Dermis microvascular lymphatic vessel endothelial cell (primary cell): ENCODE data around the gene ASGR2. TPM values are rescaled to one million over a fixed set of nuclear protein-coding genes. Genes with fewer than 3 reads are reported as not detected.
"Not testable (repeated sequence)": the region's sequence is repeated elsewhere in the genome, so short reads cannot be mapped to it uniquely, and the experiment has no call there.

Source experiments
- DNase-seq, 2 donors: peaks; one replicate each; pipeline versions ENCODE4 v3.0.0 to v3.0.0-alpha.2; 2010; ENCODE audit warnings: low read depth in 2 of 2
- total RNA-seq: library from RNA; depleted of rRNA; stranded (reverse); fragments of >200 nt; gene quantifications from 2 replicates; pipeline ENCODE4 v1.2.1, GENCODE V29; 2014

Gene ASGR2, protein sequence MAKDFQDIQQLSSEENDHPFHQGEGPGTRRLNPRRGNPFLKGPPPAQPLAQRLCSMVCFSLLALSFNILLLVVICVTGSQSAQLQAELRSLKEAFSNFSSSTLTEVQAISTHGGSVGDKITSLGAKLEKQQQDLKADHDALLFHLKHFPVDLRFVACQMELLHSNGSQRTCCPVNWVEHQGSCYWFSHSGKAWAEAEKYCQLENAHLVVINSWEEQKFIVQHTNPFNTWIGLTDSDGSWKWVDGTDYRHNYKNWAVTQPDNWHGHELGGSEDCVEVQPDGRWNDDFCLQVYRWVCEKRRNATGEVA
- total RNA-seq: under 0.01 TPM in 1 of 2 replicates, not detected in the other

DNA sequence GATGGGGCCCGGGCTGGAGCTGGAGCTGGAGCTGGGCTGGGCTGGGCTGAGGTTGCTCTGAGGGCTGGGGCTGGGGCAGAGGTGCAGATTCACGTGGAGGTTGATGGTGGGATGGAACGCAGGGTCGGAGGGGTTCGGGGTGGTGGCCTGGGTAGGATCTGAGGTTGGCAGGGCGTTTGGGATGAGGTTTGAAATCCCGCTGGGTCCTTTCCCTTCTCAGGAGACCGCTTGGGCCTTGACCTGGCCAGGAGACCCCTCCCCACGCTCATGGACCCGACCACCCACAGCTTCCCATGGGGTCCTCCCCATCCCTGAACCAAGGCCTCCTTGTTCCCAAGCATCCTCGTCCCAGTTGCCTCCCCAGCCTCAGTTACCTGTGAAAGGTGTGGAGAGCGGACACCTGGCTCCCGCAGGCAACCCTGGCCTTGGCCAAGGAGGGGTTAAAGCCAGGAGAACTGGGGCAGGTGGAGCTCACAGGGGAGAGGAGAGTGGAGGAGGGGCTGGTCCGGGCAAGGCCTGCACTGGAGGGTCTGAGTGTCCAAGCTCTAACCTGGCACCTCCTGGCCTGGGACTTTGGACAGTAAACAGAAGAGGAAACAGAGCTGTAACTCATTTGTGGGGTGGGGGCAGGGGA lies at the start of gene ASGR2:
Gene ASGR2 (minus strand): TSS at position 582 of the 634 bp plus-strand sequence. CDS start 582 bp downstream, outside the sequence.
- no peak for DNase-seq

DNA sequence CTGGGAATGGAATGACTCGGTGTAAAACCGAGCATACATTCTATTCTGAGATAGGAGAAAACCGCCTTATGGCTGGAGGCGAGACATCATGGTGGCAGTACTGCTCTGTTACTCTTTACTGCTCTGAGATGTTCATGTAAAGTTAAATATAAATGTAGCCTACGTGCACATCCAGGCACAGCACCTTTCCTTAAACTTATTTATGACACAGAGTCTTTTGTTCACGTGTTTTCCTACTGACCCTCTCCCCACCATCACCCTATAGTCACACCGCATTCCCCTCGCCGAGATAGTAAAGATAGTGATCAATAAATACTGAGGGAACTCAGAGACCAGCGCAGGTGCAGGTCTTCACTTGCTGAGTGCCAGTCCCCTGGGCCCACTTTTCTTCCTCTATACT lies 44.9 kb upstream of the ASGR2 start:
- DNase-seq: not testable (repeated sequence)

DNA sequence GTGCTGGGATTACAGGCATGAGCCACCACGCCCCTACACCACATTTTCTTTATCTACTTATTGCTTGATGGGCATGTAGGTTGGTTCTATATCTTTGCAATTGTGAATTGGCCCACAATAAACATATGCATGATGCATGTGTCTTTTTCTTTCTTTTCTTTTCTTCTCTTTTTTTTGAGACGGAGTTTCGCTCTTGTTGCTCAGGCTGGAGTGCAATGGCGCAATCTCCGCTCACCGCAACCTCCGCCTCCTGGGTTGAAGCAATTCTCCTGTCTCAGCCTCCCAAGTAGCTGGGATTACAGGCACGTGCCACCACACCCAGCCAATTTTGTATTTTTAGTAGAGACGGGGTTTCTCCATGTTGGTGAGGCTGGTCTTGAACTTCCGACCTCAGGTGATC lies 43.8 kb upstream of the ASGR2 start:
- DNase-seq: not testable (repeated sequence)

DNA sequence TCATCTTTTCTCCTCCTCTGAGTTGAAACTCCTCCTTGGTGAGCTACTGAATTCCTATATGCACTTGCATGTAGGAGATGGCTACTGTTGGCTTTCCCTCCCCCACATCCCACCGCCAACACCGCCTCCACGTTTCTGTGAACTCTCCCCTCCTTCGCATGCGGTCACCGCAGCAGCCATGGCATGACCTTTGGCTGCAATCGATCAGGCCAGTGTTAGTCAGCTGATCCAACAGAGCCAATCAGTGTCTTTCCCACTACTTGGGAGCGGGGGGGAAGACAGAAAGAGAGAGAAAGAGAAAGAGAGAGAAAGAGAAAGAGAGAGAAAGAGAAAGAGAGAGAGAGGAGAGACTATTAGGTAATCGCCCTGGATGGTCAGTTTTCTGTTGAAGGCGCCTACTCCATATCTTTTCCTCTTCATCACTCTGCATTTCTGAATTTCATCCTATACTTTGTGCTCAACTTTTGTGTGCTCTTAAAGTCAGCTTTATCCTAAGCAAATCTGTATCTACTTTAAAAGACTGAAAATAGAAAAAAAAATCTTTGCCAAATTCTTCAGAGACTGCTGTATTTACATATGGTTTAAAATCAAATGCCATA lies 41.8 kb upstream of the ASGR2 start:
- no peak for DNase-seq

DNA sequence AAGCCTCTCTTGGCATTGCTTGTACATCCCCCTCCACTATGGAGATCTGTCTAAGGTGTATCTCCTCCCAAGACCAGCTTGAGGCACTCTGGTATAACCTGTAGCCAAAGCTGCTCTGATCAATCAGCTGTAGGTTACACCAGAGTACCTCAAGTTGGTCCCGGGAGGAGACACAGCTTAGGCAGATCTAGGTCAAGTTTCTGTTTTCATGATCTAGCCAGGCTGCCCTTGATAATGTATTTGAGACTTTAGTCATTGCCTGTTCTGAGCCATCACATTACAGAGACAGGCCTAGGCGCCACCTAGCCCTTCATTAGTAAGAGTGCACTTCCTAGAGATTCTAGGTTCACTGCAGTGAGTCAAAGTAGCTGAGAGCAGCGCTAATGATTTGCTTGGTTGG lies 33.1 kb upstream of the ASGR2 start:
- DNase-seq: no peak

DNA sequence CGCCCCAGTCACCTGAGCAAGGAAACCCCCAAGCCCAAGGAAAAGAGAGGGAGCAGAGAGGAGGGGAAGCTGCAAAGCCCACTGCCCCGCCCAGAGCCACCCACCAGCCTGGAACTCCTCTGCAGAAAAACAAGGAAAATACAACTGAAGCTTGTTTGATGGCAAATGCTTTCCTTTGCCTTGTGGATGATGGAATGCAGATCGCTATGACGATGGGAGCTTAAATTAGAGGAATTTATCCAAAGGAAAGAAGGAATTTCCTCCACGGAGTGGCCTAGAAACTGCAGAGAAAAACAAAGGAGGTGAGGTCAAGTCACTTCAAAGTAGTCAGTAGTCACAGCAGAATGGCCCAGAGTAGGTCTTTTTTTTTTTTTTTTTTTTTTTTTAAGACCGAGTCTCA lies 31.5 kb upstream of the ASGR2 start:
- no peak for DNase-seq

DNA sequence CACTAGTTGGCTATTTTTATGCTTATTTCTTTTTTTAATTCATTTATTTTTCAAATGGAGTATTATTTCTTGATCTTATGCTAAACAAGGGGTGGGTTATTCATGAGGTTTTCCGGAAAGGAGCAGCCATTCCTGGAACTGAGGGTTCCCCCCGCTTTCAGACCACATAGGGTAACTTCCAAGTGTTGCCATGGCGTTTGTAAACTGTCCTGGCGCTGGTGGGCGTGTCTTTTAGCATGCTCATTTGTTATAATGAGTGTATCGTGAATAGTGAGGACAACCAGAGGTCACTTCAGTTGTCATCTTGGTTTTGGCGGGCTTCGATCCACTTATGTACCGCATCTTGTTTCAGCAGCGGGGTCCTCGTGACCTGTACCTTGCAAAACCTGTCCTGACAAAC lies 29.6 kb upstream of the ASGR2 start:
- no peak for DNase-seq

DNA sequence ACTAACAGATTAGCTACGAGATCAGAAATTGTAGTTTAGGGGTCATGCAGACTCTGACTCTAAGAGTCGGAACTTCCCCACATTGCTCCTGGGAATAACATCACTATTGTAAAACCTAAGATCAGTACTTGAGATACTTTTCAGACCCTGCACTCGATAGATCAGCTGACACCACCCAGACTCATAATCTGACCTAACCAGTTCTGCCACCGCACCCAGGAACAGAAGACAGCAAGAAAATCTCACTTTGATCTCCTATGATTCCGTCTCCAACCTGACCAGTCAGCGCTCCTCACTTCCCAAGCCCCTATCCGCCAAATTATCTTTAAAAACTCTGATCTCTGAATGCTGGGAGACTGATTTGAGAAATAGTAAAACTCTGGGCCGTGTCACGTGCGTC lies 27.2 kb upstream of the ASGR2 start:
- DNase-seq: no peak

DNA sequence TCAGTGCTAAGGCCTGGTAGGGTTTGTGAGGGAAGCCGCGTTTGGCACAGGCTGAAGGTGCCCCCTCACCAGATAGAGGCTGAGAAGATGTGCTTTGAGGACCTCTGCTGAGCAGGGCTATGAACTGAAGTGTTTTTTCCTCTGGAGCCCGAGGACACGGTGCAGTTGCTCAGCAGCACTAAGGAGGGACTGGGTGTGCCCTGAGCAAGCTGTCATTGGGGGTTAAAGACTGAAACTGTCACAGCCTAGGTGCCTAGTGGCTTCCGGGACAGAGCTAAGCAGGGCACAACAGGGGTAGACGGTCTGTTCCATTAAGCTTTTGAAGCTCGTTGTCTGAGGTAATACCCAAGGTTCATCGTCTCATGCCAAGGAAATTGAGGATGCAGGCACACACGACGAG lies 24.8 kb upstream of the ASGR2 start:
- no peak for DNase-seq

DNA sequence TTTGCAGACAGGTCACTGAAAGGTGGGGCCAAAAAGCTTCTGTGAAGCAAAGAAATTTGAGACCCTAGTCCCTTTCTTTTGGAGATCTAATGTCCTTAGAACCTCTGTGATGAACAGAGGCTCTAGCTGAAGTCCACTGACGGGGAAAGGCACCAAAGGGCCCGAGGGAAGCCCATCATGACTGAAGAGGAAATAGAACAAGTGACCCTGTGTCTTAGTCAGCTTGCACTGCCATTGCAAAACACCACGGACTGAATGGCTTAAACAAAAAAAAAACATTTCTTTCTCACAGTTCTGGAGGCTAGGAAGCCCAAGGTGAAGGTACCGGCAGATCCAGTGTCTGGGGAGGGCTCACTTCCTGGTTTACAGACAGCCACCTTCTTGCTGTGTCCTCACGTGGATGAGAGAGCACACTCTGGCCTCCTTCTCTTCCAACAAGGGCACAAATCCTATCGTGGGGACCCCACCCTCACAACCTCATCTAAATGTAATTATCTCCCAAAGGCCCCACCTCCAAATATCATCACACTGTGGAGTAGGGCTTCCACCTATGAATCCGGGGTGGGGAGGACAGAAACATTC lies 24.3 kb upstream of the ASGR2 start:
- no peak for DNase-seq

DNA sequence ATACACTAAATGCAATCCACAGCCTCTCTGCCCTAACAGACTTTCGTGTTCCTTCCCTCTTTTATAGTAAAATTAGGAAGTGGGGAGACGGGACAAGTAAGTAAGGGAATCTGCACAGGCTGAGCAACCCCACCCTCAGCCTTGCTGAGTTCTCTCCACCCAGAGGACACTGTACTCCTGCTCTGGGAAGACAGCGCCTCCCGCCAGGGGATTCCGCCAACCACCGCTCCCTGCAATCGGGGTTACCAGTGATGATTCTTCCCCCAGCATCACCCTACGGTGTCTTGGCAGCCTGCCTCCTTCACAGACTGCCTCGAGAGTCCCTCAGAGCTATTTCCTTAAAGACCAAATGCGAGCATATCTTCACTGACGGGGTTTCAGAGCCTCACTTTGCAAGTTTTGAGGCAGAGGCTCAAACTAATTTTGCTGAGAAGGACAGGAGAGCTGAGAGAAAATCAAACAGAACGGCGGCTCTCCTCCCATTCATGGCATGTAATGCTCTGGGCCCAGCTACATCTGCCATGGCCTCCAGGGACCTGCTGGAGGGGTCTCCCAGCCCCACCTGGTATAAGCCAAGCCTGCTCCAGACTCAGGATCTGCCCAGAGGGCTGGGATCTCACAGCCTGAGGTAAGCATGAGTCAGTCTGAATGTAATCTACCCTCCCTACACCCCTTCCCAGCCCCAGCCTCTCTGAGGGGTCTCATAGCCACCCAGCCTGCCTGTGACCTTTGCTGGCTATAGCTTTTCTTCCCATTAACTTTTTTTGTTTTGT lies 22.7 kb upstream of the ASGR2 start:
- DNase-seq: no peak

DNA sequence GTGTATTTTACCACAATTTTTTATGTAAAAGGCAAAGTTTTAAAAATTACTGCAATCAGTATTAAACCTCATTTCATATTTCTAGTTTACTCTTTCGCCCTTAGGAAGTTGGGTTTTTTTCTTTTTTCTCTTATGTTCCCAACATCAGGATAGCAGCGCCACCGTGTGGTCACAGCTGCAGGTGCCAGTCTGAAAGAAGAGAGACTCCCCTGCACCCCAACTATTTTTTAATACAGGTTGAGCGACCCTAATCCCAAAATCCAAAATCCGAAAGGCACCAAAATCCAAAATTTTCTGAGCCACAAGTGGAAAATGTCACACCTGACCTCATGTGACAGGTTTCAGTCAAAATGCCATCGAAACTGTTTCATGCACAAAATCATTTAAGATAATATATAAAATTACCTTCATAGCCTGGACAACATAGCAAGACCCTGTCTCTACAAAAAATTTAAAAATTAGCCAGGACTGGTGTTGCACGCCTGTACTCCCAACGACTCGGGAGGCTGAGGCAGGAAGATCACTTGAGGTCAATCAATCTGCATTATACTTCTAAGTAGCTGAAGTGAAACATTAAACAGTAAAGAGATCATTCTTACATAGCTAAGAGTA lies 21.8 kb upstream of the ASGR2 start:
- DNase-seq: peak; percentile 61 to 73

DNA sequence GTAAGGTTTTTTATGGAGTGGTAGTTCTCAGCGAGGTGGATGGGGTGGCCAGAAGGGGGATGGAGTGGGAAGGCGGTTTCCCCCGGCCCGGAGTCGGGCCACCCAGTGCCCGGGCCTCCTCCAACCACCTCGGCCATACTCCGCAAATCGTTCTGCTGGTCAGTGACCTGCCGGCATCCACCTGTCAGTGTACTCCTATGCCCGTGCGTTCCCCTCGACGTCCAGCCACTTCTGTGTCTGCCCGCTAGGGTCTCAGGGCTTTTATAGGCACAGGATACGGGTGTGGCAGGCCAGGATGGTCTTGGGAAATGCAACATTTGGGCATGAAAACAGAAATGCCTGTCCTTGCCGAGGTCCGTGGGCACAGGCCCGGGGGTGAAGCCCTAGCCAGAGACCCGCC lies 19.3 kb upstream of the ASGR2 start:
- no peak for DNase-seq

DNA sequence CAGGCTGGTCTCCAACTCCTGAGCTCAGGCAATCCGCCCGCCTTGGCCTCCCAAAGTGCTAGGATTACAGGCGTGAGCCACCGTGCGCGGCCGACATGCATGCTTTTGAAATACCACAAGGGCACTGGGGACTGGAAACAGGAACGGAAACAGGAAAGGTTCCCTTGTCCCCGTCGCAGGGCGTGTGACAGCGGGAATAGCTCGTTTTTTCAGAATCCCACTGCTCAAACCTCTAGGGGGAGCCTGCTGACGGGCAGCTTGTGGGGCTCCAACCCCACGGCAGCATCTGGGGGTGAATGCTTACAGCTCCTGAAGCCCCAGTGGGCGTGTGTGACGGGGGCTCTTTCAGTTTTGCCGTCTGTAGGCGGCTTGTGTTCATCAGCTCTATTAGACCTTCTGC lies 18.8 kb upstream of the ASGR2 start:
- DNase-seq: peak; percentile 53 to 80

DNA sequence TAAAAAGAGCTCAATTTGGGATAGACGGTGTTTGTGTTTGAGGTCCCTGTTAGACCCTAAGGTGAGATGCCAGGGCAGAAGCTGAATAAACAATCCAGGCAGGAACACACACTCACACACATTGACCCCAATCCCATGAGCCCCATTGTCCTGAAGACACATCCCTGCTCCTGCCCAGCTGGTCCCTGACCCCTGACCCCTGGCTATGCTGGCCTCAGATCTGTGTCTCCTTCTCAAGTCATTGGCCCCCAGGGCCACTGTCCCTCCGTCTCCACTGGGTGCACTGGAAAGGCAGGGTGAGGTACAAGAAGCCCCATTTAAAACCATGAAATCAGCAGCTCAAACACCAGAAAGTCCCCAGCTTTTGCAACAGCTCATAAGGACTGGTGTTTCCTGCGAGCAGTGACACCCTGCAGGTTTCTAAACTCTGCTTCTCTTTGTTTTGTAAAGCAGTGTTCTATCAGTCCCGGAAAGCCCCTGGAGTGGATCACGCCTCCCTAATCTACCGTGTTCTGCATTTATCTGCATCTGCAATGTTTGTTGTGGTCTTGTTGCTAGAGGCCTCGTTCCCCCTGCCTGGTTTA lies 18.0 kb upstream of the ASGR2 start:
- DNase-seq: peak; percentile 90 to 96

DNA sequence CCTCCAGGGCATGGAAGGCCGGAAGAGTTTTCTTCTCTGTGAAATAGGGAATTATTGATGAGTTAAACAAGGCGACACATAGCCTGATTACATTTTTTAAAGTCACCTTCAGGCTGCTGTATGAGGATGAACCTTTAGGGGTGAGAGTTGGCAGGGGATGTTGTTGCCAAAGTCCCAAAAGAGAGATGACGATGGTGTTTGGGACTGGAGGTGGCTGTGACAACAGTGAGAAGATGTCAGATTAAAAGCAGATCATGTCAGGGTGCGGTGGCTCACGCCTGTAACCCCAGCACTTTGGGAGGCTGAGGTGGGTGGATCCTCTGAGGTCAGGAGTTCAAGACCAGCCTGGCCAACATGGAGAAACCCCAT lies 16.8 kb upstream of the ASGR2 start:
- no peak for DNase-seq

DNA sequence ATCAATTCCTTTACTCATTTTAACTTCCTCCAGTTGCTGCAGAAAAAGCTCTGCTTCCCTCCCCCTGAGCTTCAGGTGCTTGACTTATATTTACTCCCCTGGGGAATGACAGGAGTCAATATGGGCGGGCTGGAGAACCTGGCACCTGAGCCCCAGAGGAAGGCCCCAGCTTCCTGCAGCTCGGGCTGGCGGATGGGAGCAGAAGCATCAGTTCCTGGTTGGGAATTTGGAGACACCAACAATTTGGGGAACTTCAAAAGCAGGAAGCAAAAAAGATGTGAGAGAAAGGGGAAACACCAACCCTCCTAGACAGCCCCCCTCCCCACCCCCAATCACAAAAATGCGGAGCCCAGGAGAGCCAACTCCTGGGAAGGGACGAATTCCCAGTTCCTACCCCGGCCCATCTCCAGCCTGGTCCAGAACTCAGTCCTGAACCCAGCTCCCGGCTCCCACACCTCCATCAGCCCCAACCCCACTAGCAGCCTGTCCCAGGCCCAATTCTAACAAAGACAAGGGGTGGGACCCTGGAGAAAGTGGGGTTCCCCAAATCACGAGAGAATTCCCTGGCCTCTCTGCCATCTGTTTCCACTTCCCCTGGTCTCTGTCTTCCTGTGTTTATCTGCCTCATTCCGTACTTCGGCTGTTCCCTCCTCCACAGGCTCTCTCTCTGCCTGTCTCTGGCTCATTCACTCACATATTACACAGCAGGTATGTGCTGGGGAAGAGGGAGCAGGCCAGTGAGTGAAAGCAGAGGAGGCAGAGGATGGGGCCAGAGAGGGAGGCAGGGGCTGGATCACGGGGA lies 16.2 kb upstream of the ASGR2 start:
- DNase-seq: peak; percentile 74 to 84

DNA sequence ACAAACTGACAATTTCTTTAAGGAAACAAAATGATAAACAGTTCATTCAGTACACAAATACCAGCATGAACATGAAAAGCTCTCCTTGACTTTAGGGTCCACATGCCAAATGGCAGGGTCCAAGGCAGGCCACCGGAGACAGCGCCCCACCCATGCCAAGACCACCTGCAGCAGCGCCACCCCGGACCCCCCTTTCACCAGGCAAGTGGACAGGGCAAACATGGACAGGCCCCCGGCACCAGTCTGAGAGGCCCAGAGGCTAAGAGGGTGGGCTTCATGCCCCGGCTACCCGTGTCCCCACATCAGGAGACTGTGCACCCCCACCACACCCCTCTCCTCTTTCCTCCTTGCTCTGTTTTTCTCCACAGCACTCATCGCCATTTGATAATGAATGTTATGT lies 14.7 kb upstream of the ASGR2 start:
- DNase-seq: no peak

DNA sequence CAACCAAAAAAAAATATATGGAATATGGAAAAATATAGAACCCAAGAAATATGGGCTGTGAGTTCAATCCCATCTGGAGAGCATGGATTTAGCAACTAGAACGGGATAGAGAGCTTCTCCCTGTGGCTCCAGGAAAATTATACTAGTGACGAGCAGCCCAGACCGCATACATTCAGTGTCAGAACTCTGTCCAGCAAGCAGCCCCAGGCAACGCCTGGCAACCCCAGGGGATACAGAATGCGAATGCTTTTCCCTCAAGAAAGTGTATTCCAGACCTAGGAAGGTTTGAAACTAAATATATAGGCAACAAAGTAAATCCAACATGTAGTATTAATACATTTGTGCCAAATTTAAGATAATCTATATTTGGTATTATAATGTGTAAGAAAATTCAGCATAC lies 13.5 kb upstream of the ASGR2 start:
- DNase-seq: no peak

DNA sequence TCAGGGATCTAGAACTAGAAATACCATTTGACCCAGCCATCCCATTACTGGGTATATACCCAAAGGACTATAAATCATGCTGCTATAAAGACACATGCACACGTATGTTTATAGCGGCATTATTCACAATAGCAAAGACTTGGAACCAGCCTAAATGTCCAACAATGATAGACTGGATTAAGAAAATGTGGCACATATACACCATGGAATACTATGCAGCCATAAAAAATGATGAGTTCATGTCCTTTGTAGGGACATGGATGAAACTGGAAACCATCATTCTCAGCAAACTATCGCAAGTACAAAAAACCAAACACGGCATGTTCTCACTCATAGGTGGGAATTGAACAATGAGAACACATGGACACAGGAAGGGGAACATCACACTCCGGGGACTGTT lies 12.9 kb upstream of the ASGR2 start:
- DNase-seq: not testable (repeated sequence)
